KG1 (cell line): ENCODE measurements around the gene LCN10.

ENCODE experiments used
- DNase-seq: peaks from one replicate; lab custom pipeline; 2025; lab: John Stamatoyannopoulos, UW

LCN10 gene

DNA sequence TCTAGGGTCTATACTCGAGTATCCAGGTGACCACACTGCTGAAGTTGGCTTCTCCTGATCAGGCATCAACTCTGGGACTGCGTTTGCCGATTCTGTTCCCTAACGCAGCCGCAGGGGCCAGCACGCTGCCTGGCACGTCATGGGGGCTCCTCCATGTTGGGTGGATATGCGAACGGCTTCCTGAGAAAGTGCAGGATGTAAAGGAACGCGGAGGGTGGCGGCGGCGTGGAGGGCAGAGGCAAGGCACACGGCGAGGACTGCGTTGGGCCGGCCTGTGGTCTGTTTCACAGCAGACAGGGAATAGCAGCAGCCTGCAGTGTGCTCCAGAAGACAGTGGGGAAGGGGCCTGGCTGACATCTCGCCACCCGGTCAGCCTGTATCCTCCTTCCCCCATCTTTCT is 3.8 kb downstream of the LCN10 start:
- DNase-seq = no peak

DNA sequence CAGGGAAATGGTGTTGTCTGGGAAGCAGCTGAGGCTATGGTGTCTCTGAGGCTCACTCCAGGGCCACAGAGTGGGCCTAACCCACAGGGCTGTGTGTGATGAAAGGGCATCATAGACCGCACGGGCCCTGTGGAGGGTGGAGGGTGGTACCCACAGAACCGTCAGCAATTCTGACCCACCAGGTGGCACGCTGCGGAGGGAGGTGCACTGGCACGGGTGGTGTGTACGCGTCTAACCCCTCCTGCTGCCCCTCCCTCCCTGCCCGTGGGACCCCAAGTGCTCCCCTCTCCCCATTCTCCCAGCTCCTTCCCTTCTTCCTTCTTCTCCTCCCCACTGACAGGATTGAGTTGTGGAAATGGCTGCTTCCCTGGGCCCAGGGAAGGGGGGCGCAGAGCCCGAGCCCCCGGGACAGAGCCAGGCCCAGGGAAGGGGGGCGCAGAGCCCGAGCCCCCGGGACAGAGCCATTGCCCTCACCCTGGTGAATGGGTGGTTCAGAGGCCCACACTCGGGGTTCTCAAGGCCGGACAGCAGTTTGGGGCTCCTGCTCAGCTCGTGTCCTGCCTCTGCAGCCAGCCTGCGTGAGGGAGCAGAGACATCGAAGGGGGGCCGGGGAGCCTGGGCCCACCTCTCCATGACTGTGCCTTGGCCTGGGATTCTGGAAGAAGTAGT is 6.8 kb downstream of the LCN10 start:
- no peak for DNase-seq

DNA sequence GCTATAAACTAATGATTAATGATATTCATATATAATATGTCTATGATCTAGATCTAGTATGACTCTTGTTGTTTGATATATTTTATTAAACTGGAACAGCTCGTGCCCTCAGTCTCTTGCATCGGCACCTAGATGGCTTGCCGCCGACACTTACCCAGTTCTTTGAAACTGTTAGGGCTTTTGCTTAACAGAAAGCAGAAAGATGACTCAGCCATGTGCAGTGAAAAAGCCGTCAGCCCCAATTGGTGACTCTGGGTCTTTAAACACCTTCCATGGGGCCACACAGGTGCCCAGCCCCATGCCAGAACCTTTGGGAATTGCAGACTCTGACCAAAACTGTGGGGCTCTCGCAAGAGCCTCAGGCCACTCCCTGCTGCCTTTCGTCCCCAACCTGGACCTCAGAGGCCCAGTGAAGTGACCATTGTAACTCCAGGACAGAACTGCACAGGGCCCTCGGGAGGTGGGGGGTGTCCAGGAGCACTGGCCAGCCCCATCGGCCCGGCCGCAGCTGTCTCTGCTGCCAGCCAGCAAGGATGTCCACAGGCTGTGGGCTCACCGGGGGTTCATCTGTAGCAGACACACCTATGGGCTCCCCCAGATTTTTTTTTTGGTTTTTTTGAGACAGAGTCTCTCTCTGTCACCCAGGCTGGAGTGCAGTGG is 7.8 kb downstream of the LCN10 start:
- DNase-seq = no peak

DNA sequence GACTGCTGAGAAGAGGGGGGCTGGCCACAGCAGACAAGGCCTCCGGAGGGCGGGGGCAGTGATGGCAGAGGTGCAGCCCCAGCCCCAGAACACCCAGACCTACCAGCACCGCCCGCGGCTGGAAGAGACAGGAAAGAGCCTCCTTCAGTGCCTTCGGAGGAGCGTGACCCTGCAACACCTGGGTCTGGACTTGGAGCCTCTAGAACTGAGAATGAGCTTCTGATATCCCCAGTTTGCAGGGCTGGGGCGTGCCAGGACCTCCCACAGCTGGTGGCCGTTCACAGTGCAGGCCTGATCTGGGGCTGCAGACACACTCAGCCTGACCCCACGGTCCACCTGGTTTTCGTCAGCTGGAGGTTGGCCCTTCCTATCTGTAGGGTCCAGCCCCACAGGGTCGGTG is 9.1 kb downstream of the LCN10 start:
- no peak for DNase-seq

DNA sequence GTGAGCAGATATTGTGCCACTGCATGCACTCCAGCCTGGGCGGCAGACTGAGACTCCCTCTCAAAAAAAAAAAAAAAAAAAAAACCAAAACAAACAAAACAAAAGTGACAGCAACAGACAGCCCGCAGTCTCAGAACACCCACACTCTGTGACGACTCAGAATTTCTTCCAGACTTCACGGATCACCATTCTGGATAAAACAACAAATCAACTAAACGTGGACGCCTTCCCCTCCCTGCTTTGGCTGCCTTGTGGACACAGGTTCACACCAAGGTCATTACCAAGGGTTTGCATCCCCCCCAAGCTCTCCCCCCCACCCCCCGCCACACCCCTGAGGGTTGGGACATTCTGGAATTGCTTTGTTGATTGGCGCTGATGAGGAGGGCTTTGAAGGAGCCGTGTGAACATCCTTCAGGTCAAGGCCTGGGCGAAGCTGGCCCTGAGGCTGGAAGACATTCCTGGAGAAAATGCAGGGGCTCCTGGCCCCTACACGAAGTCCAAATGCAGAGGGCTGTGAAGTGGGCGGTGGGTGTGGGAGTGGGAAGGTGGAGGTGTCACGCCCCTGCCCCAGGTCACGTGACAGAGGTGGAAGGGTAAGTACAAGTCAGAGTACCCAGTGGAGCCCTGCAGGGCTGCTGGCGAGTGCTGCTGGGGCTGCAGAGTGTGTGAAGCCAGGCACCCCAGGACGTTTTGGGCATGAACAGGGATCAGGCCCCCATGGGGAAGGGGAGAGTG is 10.1 kb downstream of the LCN10 start:
- no peak for DNase-seq

DNA sequence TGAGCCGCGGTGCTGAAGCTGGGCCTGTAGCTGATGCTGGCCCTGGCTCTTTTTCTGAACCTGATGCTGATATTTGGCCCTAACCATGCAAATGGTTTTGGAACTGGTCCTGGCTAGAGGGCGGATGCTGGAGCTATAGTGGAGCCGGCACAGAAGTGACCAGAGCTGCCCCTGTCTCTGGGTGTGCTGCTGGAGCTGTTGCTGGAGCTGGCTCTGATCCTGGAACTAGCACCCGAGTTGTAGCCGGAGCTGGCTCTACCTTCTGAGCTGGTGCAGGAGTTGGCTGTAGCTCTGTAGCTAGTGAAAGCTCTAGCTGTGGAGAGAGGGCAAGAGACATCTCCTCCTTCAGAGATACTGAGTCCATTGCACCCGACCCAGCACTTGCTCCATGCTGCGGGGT is 12.8 kb downstream of the LCN10 start:
- no peak for DNase-seq

DNA sequence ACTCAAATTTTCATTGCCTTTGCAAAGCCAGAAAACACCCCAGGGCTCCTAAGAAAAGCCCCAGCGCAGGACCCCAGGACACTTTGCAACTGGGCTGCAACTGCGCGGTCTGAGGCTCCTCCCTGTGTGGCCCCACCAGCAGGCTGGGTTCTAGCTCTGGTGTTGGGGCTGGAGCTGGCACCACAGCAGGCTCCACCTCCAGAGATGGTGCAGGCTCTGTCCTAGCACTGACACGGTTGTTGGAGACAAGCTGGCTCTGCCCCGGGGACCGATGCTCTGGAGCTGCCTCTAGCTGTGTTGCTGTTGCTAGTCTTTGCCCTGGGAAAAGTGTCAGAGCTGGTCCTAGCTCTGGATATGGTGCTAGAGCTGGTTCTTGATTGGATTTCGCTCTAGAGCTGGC is 13.6 kb downstream of the LCN10 start:
- no peak for DNase-seq

DNA sequence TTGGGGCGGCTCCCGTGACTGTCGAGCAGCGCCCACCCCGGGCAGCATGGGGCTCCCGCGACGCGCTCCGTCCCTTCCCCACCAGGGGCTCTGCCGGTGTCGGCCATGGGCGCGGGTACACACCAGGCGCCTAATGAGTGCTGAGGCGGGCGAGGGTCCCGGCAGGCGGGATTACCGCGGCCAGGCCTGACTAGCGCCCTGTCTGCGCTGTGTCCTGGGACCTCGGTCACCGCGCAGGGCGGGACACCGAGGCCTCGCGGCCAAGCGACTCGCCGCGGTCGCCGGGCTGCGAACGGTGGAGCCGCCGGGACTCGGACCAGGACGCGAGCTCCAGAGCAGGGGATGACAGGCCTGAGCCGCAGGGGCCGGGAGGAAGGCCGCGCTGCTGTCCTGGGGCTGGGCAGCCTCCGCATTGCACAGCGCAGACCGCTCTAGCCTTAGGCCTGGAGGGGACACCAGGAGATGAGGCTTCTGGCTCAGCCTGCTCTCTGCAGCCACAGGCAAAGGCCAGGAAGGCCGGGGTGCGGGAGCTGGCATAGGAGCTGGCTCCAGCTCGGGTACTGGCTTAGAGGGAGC is 14.1 kb downstream of the LCN10 start:
- DNase-seq = no peak

DNA sequence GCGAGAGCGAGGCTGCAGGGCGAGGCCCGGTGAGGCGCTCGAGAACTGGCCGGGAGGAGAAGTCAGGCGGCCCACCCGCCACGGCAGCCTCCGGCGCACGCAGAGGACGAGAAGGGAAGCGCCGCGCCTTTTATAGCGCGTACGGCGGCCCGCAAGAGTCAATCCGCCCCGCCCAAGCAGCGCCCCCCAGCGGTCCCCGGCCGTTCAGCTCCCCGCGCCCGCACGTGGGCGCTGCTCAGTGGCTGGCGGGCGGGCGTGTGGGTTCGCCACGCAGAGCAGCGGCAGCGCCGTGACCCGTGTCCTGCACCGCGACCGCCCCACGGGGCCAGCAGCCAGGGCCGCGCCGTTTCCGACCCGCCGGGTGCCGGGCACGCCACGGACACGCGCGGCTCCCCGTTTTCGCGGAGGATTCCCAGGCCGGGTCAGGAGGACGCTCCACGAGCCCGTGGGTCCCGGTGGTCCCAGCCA is 14.6 kb downstream of the LCN10 start:
- peak; percentile 82 for DNase-seq

DNA sequence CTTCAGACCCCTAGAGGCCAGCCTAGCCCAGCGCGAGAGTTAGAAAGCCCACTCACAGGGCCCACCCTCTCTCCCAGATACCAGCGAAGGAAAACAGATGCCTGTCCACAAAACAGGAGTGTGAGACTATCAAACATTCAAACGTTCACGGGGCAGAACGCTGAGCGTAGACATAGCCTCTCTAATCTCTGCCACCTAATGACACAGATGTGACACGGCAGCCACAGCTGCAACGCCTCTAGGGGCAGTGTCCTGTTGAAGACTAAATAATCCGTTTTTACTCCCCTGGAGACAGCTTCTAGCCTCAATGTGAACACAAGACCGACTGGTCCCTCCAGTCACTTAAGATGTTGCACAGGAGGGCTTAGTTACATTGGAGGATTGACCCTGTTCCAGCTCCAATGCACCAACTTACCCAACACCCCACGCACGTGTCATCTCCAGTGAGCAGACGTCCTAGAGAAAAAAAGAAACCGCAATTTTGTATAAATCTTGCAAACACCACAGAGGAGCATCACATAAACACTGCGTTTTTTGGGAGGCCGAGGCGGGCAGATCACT is 16.0 kb downstream of the LCN10 start:
- peak; percentile 24 for DNase-seq

DNA sequence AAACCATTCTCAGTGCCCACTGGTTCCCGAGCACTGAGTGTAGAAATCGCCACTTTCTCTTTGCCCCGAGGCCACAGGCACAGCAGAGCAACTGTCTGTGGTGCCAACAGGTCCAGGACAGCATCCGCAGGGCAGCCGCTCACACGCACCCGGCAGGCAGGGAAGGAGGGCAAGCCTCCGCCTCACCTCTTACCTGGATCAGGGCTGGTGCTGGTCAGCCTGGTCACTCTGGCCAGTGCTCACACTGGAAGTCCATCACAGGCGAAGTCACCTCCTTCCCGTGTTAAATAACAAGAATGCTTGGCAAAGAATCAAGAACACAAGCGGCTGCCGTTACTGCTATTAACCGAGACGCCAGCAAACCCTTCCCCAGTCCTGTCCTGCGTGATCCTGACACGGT is 16.6 kb downstream of the LCN10 start:
- no peak for DNase-seq

DNA sequence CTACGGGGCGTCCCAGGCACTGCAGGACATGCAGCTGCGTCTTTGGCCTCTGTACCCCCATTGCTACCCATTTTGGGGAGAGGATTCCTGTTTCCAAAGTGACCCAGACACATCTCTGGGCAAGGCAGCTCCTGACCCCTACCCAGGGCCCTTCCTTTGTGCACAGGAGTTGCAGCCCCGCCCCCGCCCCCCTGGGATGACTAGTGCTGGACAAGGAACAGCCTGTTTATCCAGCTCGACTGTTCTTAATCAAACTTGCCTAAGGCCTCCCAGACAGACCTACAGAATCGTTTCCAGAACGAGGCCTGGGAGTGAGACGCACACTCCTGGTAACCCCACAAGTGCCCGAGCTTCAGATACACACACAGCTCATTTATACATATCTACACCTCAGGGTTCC is 17.1 kb downstream of the LCN10 start:
- no peak for DNase-seq

DNA sequence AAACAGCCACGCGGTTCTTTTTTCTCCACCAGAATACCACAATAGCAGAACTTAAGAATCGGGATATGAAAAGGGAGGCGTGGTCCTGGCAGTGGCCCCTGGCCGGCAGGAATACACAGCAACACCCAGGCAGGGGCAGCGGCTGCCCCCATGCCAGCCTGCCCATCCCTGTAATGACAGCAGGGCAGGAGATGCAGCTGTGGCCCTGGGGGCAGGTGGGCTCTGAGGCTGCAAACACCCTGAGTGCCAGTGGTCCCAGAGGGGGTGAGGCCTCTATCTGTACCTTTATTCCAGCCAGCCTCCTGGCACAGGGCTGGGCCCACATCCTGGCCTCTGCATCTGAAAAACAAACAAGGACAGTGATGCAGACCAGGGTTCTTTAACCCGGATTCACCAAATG is 18.0 kb downstream of the LCN10 start:
- no peak for DNase-seq

DNA sequence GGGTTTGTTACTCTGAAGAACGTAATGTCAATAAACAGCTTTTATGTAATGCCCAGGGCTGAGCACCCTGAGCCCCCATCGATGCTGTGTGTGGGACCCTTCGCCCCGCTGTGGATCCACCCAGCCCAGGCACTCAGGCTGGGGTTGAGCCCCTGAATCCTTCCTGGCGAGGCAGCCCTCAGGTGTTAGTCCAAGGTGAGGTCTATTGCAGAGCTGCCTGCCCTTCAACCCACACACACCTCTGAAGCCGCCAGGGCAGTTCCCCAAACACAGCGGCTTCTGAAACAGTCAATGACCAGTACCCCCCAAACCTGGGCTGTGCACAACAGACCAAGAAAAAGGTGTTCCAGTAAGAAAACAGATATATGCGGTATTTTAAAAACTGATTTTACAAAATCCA is 18.8 kb downstream of the LCN10 start:
- no peak for DNase-seq

DNA sequence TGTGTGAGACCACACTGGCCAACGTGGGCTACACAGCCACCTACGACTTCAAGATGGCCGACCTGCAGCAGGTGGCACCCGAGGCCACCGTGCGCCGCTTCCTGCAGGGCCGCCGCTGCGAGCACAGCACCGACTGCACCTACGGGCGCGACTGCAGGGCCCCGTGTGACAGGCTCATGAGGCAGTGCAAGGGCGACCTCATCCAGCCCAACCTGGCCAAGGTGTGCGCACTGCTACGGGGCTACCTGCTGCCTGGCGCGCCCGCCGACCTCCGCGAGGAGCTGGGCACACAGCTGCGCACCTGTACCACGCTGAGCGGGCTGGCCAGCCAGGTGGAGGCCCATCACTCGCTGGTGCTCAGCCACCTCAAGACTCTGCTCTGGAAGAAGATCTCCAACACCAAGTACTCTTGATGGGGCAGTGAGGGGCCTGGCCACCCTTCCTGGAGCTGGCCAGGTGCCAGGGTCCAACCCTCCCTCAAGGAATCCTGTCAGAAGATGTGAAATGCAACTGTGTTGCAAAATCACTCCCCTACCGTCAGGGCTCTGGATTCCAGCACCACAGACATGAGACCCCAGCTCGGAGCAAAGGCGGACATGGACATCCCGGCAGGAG is 19.3 kb downstream of the LCN10 start:
- DNase-seq = no peak

DNA sequence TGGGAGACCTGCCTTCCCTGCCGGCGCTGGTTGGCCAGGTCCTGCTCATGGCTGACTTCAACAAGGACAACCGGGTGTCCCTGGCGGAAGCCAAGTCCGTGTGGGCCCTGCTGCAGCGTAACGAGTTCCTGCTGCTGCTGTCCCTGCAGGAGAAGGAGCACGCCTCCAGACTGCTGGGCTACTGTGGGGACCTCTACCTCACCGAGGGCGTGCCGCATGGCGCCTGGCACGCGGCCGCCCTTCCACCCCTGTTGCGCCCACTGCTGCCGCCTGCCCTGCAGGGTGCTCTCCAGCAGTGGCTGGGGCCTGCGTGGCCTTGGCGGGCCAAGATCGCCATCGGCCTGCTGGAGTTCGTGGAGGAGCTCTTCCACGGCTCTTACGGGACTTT is 19.8 kb downstream of the LCN10 start:
- DNase-seq = no peak

DNA sequence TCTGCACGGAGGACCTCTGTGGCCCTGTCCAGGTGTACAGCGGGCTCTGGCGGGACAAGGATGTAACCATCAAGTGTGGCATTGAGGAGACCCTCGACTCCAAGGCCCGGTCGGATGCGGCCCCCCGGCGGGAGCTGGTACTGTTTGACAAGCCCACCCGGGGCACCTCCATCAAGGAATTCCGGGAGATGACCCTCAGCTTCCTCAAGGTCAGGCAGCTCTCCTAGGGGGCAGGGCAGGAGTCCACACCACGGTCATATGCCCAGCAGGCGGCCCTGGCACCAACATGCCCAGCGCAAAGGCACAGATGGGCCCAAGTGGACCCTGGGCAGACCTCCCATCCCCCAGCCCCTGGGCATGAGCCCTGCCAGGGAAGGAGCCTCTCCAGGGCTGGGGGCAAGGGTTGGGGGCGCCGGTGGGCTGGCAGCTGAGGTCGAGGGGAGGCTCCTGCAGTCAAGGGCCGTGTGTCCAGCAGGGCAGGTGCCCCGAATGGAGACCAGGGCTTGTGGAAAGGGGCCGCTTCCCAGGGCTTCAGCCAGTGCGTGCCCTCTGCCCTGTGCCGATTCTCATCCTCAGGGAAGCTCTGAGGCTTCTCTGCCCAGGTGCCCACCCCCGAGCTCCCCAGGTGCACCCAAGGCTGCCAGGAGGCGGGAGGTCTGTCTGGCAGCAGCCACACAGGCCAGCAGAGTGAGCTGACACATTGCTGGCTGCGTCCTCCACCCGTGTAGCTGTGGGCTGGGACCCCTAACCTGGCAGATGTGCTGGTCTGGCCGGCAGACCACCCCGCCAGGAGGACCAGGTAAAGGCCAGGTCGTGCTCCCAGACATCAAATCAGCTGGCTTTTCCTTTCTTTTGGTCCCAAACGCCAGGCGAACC is 20.4 kb downstream of the LCN10 start:
- DNase-seq = no peak

DNA sequence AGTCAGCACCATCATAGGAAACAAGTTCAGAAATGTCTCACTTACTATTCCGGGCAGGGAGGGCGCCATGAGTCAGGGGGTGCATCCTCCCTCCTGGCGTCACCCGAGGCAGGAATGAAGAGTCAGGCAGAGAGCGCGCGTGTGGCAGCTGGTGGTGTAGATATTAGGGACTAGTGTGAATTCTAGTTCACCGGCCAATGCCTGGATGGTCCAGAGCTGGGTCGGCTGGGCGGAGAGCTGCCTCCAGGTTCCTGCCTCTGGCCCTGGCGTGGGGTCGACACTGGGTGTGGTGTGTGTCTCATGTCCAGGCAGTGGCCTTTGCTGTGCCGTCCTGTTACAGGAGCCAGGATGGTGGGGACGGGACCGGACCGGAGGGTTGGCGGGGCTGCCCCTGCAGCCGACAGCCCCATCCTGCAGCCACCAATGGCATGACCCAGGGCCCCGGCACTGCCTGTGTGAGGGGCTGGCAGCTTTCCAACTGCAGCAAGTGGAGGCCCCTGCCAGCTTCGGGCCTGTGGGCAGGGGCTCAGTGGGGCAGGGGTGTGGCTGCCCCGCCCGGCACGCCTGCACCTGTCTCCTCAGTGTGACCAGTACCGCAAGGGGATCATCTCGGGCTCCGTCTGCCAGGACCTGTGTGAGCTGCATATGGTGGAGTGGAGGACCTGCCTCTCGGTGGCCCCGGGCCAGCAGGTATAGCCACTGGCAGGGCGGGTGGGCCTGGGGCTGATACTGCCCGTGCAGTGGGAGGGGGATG is 21.2 kb downstream of the LCN10 start:
- no peak for DNase-seq

DNA sequence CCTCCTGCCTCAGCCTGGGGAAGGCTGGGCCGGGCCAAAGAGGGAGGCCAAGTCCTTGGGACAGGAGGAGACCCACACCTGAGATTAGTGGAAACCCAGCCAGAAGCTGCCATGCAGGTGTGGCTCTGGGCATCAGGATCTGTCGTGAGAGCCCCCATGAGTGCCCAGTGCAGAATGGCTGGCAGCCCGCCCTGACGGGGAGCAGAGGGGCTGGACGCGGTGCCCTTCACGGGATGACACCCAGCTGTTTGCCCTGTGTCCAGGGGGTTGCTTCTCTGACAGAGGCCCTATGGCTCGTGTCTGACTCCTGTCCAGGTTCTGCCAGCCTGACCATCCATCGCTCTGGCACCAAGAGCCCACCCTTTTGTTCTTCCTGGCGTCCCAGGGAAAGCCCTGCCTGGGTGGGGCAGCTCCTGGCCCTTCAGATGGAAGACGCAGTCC is 21.8 kb downstream of the LCN10 start:
- DNase-seq = no peak

DNA sequence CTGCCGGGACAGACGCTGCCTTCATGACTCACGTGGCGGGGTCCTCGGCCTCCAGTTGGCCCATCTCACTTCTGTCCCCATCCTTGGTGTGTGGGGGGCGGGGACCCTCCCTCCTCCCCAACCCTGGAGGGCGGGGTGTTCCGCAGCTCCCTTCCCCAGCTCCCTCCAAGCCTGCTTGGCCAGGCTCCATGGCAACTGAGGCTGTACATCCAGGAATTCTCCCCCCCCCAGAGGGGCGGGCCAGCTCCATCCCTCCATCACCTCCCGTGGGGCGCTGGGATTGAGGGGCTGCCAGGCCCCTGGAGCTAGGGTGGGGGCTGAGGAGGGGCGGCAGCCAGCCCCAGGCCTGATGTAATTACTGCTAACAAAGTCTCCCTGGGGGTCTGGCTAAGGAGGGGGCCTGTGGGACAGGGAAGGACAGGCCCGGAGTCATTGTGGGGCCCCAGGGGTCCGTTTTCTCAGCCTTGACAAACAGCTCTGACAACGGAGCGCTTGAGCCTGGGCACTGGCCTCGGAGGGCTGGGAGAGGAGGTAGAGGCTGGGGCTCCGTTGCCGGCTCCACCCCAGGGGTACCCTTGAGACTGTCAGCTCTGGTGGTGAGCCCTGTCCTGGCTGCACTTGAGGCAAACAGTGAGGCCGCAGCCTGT is 22.4 kb downstream of the LCN10 start:
- no peak for DNase-seq
